HepG2 (cell line): ENCODE data around the gene LSM2. TPM values are rescaled to one million over a fixed set of nuclear protein-coding genes. Genes with fewer than 3 reads are reported as not detected.

Source experiments
- AKAP8 ChIP-seq: sonication (generic); formaldehyde crosslinking; IDR thresholded peaks from 2 replicates; pipeline ENCODE4 v1.5.1; 2020; ENCODE audit warnings: mild to moderate bottlenecking, missing genetic modification reagents
- ATF7 ChIP-seq, 2 experiments: fragments of 450-650 bp in 1 of 2; sonication (generic) in 1 of 2; formaldehyde crosslinking in 1 of 2; IDR thresholded peaks; 2 replicates each; pipeline versions ENCODE4 v1.4.0 to v1.6.1; 2016 to 2020; ENCODE audit warnings: antibody characterized with exemption in 1 of 2, mild to moderate bottlenecking in 1 of 2, missing genetic modification reagents in 1 of 2
- DMTF1 ChIP-seq: sonication (generic); formaldehyde crosslinking; IDR thresholded peaks from 2 replicates; pipeline ENCODE4 v1.4.0; 2020; ENCODE audit warnings: mild to moderate bottlenecking, missing genetic modification reagents
- ISX ChIP-seq: sonication (generic); formaldehyde crosslinking; conservative IDR thresholded peaks from 2 replicates; pipeline ENCODE4 v1.5.0; 2020; ENCODE audit warnings: missing genetic modification reagents
- KMT2B ChIP-seq: IDR thresholded peaks from 2 replicates; pipeline ENCODE4 v1.6.1; 2016; ENCODE audit warnings: missing genetic modification reagents, missing compliant biosample characterization
- MEF2D ChIP-seq: sonication (generic); formaldehyde crosslinking; IDR thresholded peaks from 2 replicates; pipeline ENCODE4 v1.5.1; 2020; ENCODE audit warnings: mild to moderate bottlenecking, missing genetic modification reagents
- RBFOX2 ChIP-seq: fragments of 200-400 bp; formaldehyde crosslinking; IDR thresholded peaks from 2 replicates; pipeline ENCODE4 v1.6.1; 2017; ENCODE audit warnings: low read depth, mild to moderate bottlenecking, low read length
- RELA ChIP-seq: sonication (generic); formaldehyde crosslinking; IDR thresholded peaks from 2 replicates; pipeline ENCODE4 v1.4.0; 2020; ENCODE audit warnings: missing genetic modification reagents
- REST ChIP-seq, 2 experiments: IDR thresholded peaks; 2 replicates each; pipeline ENCODE4 v1.6.1; 2011 to 2012; ENCODE audit warnings: low read length in 2 of 2, borderline replicate concordance in 1 of 2, low read depth in 1 of 2, mild to moderate bottlenecking in 1 of 2, moderate library complexity in 1 of 2
- SMAD1 ChIP-seq: sonication (generic); formaldehyde crosslinking; IDR thresholded peaks from 2 replicates; pipeline ENCODE4 v1.4.0; 2020; ENCODE audit warnings: missing genetic modification reagents, low read depth, mild to moderate bottlenecking, borderline replicate concordance
- SNAPC4 ChIP-seq: sonication (generic); formaldehyde crosslinking; IDR thresholded peaks from 2 replicates; pipeline ENCODE4 v1.4.0; 2020; ENCODE audit warnings: mild to moderate bottlenecking, missing genetic modification reagents
- ZNF101 ChIP-seq: sonication (generic); formaldehyde crosslinking; IDR thresholded peaks from 2 replicates; pipeline ENCODE4 v1.4.0; 2020; ENCODE audit warnings: mild to moderate bottlenecking, low read depth, missing genetic modification reagents, borderline replicate concordance
- ZNF136 ChIP-seq: sonication (generic); formaldehyde crosslinking; IDR thresholded peaks from 2 replicates; pipeline ENCODE4 v1.8.1; 2022; ENCODE audit warnings: low read depth, mild to moderate bottlenecking, moderate library complexity, missing genetic modification reagents
- ZNF317 ChIP-seq: sonication (generic); formaldehyde crosslinking; IDR thresholded peaks from 2 replicates; pipeline ENCODE4 v1.5.0; 2020; ENCODE audit warnings: mild to moderate bottlenecking, missing genetic modification reagents
- ZNF777 ChIP-seq: sonication (generic); formaldehyde crosslinking; IDR thresholded peaks from 2 replicates; pipeline ENCODE4 v1.4.0; 2020; ENCODE audit warnings: missing genetic modification reagents
- ZSCAN31 ChIP-seq: sonication (generic); formaldehyde crosslinking; IDR thresholded peaks from 2 replicates; pipeline ENCODE4 v1.5.0; 2020; ENCODE audit warnings: low read depth, mild to moderate bottlenecking, missing genetic modification reagents
- polyA plus RNA-seq, 8 experiments: library from polyadenylated mRNA; depleted of rRNA in 3 of 8; stranded (reverse) in 7 of 8; unstranded in 1 of 8; fragments of >200 nt; fragmentation: Illumina TruSeq in 4 of 8; extraction: Trizol in 4 of 8; gene quantifications; 2 replicates each; pipeline versions ENCODE4 v1.2.1 to v1.2.3, GENCODE V29; 2011 to 2016; ENCODE audit warnings: low read depth in 4 of 8, missing spikeins in 1 of 8, mixed read lengths in 1 of 8; ENCODE audit not compliant: insufficient read depth in 1 of 8
- total RNA-seq, 5 experiments: library from RNA; depleted of rRNA; stranded (reverse); fragments of >200 nt; fragmentation: Illumina TruSeq; extraction: Trizol; gene quantifications; 2 replicates each; pipeline ENCODE4 v1.2.3, GENCODE V29; 2016; ENCODE audit warnings: low read depth in 1 of 5
- TF ChIP-seq, protein P1 (sequence below), 2 experiments: fragments of 450-650 bp in 1 of 2; sonication (generic) in 1 of 2; formaldehyde crosslinking; IDR thresholded peaks; 2 replicates each; pipeline versions ENCODE4 v1.5.0 to v1.8.0; 2020 to 2022; ENCODE audit warnings: mild to moderate bottlenecking in 1 of 2, missing genetic modification reagents in 1 of 2

The LSM2 gene
- total and polyA plus RNA-seq, 2 of the 13 experiments (the other 11 are each of a cell fraction or from before 2014, with no cell fraction given) = 69.4 to 90.5 TPM

DNA sequence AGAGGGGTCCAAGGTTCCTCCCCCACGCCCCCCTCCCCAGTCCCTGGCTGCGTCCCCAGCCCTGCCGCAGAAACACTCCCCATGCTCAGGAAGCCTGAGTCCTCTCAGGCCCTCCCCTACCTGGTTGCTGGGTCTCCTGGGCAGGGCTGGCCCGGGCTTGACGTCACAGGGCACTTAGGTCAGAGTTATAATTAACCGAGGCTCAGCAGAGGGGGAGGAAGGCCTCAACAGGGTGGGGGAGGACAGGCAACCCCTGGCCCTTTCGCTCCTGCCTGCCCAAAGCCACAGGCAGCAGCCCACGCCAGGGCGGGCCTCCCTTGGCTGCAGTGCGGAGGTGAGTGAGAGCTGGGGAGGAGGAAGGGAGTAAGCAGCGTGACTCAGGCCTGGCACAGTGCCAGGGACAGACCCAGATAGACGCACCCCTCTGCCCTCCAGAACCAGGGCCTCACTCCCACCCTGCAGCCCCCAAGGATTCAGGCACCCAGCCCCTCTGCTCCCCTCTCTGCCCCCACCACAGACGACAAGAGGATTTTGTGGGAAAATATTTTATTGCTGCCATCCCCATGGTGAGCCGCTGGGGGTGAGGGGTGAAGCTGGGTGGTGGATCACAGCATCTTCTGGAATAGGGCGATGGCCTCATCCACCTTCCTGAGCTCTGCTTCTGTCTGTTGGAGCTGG lies 29.6 kb downstream of the LSM2 start, which contains the start of gene VWA7 (continued):
- TF ChIP-seq SNAPC4 (CRISPR knock-in tag) = no peak
- no peak for TF ChIP-seq REST (IDR thresholded peaks at IDR 0.05; ENCODE audit: borderline replicate concordance in 1 of 2, low read depth in 1 of 2, low read length in 2 of 2)
- TF ChIP-seq SMAD1 (CRISPR knock-in tag) = peak; percentile 67; the same call in 1 of the 2 replicates
- peak; percentile 87 for TF ChIP-seq ZSCAN31 (CRISPR knock-in tag)
- peak; percentile 68 for TF ChIP-seq RBFOX2
- no peak for TF ChIP-seq DMTF1 (CRISPR knock-in tag)
- TF ChIP-seq ATF7 (IDR thresholded peaks at IDR 0.05) = peak; percentile 16; the same call in 1 of the 2 replicates
- no peak for TF ChIP-seq ATF7 (CRISPR knock-in tag; IDR thresholded peaks at IDR 0.05)
- TF ChIP-seq ISX (CRISPR knock-in tag) = no peak
- peak; percentile 74; the same call in 1 of the 2 replicates for TF ChIP-seq AKAP8 (CRISPR knock-in tag)
- no peak for TF ChIP-seq ZNF317 (CRISPR knock-in tag)
- TF ChIP-seq ZNF136 (CRISPR knock-in tag) = 0 out of 2 replicates have a peak, but pooled peaks have one; percentile 66
- peak; percentile 94 for TF ChIP-seq MEF2D (CRISPR knock-in tag)
- TF ChIP-seq ZNF101 (CRISPR knock-in tag) = no peak
- TF ChIP-seq, protein P1, sequence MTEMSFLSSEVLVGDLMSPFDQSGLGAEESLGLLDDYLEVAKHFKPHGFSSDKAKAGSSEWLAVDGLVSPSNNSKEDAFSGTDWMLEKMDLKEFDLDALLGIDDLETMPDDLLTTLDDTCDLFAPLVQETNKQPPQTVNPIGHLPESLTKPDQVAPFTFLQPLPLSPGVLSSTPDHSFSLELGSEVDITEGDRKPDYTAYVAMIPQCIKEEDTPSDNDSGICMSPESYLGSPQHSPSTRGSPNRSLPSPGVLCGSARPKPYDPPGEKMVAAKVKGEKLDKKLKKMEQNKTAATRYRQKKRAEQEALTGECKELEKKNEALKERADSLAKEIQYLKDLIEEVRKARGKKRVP (CRISPR knock-in tag; IDR thresholded peaks at IDR 0.05) = no peak
- TF ChIP-seq RELA (CRISPR knock-in tag) = no peak
- TF ChIP-seq KMT2B (CRISPR knock-in tag) = no peak
- no peak for TF ChIP-seq ZNF777
